GM21737 (cell line): ENCODE measurements around the gene ZBTB11.
"Not testable (repeated sequence)": the region's sequence is repeated elsewhere in the genome, so short reads cannot be mapped to it uniquely, and the experiment has no call there.

ENCODE experiments used
- ATAC-seq: cut with Tn5 transposase; IDR thresholded peaks from one replicate; pipeline ENCODE4 v1.9.1; 2021; ENCODE audit warnings: mild to moderate bottlenecking, moderate library complexity; ENCODE audit not compliant: unreplicated experiment

ZBTB11 gene

DNA sequence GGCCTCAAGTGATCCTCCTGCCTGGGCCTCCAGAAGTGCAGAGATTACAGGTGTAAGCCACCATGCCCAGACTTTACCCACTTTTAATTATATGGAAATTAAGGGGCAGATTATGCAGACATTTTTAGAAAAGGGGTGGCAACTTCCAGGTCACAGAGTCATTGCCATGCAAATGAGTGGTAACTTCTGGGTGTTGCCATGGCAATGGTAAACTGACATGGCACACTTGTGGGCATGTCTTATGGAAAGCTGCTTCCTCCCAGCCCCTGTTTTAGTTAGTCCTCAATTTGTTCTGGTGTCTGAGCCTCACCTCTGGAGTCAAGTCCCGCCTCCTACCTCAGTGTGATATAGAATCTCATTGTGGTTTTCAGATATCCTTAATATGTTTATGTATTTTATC lies 53.3 kb downstream of the ZBTB11 start:
- no peak for ATAC-seq

DNA sequence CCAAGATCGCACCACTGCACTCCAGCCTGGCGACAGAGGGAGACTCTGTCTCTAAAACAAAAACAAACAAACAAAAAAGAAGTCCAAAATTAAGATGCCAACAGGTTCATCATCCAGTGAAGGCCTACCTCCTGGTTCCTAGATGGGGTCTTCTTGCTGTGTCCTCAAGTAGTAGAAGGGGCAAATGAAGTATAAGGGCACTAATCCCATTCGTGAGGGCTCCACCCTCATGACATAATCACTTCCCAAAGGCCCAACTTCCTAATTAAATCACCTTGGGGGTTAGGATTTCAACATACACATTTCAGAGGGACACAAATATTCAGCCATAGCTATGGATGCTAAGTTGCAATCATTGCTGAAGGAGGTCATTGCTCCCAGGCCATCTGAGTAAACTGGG lies 57.2 kb downstream of the ZBTB11 start:
- ATAC-seq = no peak

DNA sequence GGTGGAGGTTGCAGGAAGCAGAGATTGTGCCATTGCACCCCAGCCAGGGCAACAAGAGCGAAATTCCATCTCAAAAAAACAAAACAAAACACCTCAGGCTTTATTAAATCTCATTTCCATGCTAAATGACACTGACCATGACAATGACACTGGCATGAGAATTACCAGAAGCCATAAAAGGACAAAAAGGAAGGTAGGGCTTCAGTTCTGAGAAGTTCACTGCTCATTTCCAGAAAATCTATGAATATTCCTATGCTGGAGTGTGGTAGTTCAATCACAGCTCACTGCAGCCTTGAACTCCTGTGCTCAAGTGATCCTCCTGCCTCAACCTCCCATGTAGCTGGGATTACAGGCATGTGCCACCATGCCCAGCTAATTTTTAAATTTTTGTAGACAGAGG lies 58.2 kb downstream of the ZBTB11 start:
- no peak for ATAC-seq

DNA sequence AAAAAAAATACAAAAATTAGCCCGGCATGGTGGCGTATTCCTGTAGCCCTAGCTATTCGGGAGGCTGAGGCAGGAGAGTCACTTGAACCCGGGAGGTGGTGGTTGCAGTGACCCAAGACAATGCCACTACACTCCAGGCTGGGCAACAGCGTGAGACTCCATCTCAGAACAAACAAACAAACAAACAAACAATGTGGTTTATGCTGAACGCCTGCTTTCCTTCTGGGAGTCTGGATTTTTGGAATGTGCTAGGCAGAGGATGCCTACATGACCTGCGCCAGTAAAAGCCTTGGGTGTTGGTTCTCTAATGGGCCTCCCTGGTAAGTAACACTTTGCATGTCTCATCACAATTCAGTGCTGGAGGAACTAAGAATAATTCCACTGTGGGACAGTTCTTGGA lies 59.5 kb downstream of the ZBTB11 start:
- no peak for ATAC-seq

DNA sequence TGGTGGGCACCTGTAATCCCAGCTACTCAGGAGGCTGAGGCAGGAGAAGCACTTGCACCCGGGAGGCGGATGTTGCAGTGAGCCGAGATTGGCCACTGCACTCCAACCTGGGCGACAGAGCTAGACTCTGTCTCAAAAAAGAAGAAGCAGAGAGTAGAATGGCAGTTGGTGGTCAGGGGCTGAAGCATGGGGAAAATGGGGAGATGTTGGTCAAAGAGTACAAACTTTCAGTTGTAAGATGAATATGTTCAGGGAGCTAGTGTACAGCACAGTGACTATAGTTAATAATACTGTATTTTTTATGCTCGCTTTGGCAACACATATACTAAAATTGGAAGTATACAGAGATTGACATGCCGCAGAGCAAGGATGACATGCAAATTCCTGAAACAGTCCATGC lies 61.4 kb downstream of the ZBTB11 start:
- ATAC-seq = no peak

DNA sequence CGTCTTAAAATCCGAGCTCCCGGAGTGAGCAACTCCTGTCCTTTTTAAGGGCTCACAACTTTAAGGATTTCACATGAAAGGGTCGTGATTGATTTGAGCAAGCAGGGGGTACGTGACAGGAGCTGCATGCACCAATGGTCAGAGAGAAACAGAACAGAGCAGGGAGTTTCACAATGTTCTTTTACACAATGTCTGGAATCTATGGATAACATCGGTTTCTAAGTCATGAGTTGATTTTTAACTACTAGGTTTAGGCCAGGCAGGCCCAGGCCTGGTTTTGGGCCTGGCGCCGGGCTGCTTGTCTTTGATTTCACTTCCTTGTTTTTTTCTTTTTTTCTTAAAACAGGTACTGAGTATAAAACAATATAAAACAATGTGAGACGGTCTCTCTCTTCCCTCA lies 63.9 kb downstream of the ZBTB11 start:
- ATAC-seq = not testable (repeated sequence)

DNA sequence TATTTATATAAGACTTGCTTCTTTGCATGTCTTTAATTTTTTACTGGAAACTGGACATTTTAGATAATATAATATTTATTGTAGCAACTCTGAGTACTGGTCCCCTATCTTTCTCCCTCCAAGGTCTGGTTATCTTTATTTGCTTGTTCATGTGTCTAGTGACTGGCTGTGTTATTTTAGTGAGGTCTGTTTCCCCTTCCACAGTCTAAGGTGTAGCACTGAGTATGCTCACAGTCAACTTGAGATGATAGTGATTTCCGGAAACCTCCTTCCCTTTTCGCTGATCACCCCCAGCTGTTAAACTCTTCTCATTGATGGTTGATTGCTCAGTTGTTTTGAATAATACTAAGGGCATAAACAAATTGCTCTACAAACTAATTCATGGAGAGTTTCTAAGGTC lies 65.9 kb downstream of the ZBTB11 start:
- no peak for ATAC-seq

DNA sequence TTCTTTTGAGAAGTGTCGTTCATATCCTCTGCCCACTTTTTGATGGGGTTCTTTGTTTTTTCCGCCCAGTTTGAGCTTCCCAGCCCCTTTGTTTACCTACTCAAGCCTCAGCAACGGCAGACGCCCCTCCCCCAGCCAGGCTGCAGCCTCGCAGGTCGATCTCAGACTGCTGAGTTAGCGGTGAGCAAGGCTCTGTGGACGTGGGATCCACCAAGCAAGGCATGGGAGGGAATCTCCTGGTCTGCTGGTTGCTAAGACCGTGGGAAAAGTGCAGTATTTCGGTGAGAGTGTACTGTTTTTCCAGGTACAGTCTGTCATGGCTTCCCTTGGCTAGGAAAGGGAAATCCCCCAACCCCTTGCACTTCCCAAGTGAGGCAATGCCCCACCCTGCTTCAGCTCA lies 71.5 kb downstream of the ZBTB11 start:
- ATAC-seq = not testable (repeated sequence)

DNA sequence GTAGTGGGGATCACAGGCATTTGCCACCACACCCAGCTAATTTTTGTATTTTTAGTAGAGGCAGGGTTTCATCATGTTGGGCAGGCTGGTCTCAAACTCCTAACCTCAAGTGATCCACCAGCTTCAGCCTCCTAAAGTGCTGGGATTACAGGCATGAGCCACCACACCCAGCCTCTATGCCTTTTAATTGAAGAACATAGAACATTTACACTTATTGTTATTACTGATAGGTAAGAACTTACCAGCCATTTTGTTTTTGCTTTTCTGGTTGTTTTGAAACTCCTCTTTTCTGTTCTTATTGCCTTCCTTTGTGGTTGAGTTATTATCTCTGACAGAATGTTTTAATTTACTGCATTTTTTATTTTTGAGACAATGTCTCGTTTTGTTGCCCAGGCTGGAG lies 73.7 kb downstream of the ZBTB11 start:
- ATAC-seq = no peak

DNA sequence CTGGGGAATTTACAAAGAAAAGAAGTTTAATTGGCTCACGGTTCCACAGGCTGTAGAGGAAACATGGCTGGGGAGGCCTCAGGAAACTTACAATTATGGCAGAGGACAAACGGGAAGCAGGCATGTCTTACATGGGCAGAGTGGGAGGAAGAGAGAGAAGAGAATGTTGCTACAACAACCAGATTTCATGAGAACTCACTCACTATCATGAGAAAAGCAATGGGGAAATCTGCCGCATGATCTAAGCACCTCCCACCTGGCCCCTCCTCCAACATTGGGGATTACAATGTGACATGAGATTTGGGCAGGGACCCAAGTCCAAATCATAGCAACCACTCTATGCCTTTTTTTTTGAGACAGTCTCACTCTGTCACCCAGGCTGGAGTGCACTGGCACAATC lies 74.2 kb downstream of the ZBTB11 start:
- ATAC-seq = no peak
